AG04450 (cell line): ENCODE results near the gene ACBD6. TPM values are rescaled to one million over a fixed set of nuclear protein-coding genes. Genes with fewer than 3 reads are reported as not detected.

Source experiments
- CTCF ChIA-PET: fragments of 300-600, 350-600 bp; formaldehyde crosslinking; extraction: SDS; loops from one replicate; lab custom pipeline; 2022; ENCODE audit warnings: antibody characterized with exemption, inconsistent platforms; lab: Charles Lee
- POLR2A ChIA-PET: fragments of 350-600 bp; formaldehyde crosslinking; extraction: SDS; loops from one replicate; lab custom pipeline; 2021; ENCODE audit warnings: antibody characterized with exemption, inconsistent platforms; lab: Yijun Ruan, JAX
- DNase-seq: peaks from one replicate; pipeline ENCODE4 v3.0.0-alpha.2; 2011; ENCODE audit warnings: low read depth, low spot score
- H3K27ac ChIP-seq: one replicate; pipeline ENCODE4 v1.5.1; 2012; ENCODE audit warnings: low read depth, low read length, control low read depth
- H3K27me3 ChIP-seq: one replicate; pipeline ENCODE4 v1.6.0; 2012; ENCODE audit warnings: low read length; ENCODE audit not compliant: control insufficient read depth, insufficient read depth
- H3K4me3 ChIP-seq: 2 replicates; pipeline ENCODE4 v1.5.1; 2011; ENCODE audit warnings: mild to moderate bottlenecking, low read depth, low read length, control low read depth
- H3K9me3 ChIP-seq: 2 replicates; pipeline ENCODE4 v1.5.1; 2012; ENCODE audit warnings: low read length; ENCODE audit not compliant: control insufficient read depth, insufficient read depth
- polyA plus RNA-seq: library from polyadenylated mRNA; depleted of rRNA; stranded (reverse); fragments of >200 nt; gene quantifications from 2 replicates; pipeline ENCODE4 v1.2.3, GENCODE V29; 2011
- TF ChIP-seq, protein P1 (sequence below): IDR thresholded peaks from 2 replicates; pipeline ENCODE4 v1.5.1; 2011; ENCODE audit warnings: low read depth, low read length, control low read depth, inconsistent platforms

The ACBD6 gene
- polyA plus RNA-seq, 1 experiment: 87.6 TPM

DNA sequence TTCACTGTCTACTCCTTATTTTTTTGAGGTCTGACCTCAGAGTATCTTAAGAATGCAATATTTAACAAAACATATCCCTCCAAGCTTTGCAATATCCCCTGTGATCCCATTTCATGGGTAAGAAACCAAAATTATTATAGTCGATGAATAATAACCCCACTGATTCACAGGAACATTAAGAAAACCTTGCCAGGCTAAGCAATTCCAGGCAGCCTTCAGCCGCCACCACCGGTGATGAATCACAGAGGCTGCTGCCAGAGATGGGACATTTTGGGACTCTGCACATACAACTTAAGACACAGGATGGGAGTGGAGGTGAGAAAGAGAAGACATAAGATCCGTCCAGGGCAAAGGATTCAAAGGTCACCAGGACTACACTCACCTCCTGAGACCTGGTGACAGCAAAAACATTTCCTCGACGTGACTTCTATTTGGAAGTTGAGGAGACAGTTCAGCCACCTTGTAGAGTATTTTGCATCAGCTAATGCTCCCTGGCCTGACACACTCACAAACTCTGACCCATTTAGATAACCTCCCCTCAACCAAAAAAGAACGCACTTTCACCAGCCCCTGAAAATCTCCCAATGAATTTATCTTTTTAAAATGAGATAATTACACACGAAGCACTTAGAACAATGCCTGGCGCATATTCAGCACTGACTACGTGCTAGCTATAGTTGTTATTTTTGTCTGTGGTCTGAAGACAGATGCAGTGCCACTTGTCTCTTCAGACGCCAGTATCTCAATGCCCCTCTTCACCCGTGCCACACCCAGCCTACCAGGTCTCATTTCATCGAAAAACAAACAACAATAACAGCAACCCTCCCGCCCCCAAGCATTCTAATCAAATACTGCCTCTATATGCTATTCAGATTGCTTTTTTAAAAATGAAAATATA, 38.6 kb upstream of the ACBD6 start:
- DNase-seq: no peak
- Histone ChIP-seq H3K27me3 (no peaks in the 10 kb centered on the region), H3K9me3 (no peaks in the 10 kb centered on the region), H3K4me3 (no peak overlapping the region), H3K27ac (no peak overlapping the region)
- TF ChIP-seq, protein P1, sequence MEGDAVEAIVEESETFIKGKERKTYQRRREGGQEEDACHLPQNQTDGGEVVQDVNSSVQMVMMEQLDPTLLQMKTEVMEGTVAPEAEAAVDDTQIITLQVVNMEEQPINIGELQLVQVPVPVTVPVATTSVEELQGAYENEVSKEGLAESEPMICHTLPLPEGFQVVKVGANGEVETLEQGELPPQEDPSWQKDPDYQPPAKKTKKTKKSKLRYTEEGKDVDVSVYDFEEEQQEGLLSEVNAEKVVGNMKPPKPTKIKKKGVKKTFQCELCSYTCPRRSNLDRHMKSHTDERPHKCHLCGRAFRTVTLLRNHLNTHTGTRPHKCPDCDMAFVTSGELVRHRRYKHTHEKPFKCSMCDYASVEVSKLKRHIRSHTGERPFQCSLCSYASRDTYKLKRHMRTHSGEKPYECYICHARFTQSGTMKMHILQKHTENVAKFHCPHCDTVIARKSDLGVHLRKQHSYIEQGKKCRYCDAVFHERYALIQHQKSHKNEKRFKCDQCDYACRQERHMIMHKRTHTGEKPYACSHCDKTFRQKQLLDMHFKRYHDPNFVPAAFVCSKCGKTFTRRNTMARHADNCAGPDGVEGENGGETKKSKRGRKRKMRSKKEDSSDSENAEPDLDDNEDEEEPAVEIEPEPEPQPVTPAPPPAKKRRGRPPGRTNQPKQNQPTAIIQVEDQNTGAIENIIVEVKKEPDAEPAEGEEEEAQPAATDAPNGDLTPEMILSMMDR: no peak
- ChIA-PET POLR2A (no interaction called here), CTCF (interaction anchor here (0.6 to 1.0 kb wide), 2 partner anchors 8 to 25 kb away, joined by 3 to 4 read pairs; no protein-coding TSS in a partner anchor)

DNA sequence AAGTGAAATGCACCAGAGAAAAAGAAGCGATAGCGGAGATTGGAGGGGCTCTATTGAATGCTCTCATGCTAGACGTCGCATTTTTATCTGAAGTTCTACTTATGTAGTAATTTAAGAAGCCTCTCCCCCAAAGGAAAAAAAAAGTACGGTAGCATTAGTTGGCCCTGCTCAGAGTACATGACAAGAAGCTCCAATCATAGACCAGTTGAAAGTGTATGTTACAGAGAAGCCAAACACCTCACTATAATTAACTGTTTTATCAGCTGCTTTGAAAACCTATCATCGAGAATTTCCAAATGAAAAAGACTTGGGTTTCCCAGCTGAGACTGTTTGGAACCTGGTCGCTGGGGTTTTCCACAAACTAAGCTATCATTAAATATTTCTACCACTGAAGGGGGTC, 36.8 kb upstream of the ACBD6 start:
- DNase-seq: no peak
- Histone ChIP-seq H3K27me3 (no peaks in the 10 kb centered on the region), H3K27ac (no peak overlapping the region), H3K4me3 (no peak overlapping the region), H3K9me3 (no peaks in the 10 kb centered on the region)
- ChIA-PET POLR2A (no interaction called here), CTCF (interaction anchor here (1.3 to 1.4 kb wide), 3 partner anchors 15 to 324 kb away, joined by 4 to 11 read pairs (median 5); no protein-coding TSS in a partner anchor)
- TF ChIP-seq, protein P1: no peak

DNA sequence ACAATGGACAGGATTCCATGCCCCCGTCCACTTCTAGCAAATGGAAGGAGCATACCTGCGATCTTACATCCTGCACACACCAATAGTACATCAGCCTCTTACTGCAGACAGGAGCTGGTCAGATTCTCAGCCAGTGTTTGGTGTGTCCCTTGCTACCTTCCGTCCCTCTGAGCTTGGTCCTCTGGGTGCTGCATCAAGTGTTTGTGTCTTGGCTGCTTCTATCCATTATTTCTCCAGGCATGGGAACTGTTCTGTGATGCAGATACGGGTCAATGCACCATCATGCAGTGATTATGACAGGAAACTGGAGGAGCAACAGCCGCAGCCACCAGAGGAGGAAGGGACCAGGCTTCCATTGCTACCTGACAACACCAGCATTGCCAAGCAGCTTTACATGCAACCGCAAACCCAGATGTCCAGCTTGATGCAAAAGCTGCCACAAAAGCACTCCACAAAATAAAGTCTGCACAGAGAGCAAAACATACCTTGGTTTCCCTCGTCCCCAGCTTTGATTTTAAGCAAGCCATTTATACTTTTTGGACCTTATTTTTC, 34.5 kb upstream of the ACBD6 start:
- no peak overlapping the region for H3K27ac ChIP-seq
- H3K9me3 ChIP-seq: no peaks in the 10 kb centered on the region
- no peak for DNase-seq
- TF ChIP-seq, protein P1: no peak
- CTCF ChIA-PET: interaction anchor here (6.5 kb wide), 1 partner anchor 326 kb away, joined by 93 read pairs; no protein-coding TSS in a partner anchor
- POLR2A ChIA-PET: no interaction called here
- no peak overlapping the region for H3K4me3 ChIP-seq
- H3K27me3 ChIP-seq: no peaks in the 10 kb centered on the region

DNA sequence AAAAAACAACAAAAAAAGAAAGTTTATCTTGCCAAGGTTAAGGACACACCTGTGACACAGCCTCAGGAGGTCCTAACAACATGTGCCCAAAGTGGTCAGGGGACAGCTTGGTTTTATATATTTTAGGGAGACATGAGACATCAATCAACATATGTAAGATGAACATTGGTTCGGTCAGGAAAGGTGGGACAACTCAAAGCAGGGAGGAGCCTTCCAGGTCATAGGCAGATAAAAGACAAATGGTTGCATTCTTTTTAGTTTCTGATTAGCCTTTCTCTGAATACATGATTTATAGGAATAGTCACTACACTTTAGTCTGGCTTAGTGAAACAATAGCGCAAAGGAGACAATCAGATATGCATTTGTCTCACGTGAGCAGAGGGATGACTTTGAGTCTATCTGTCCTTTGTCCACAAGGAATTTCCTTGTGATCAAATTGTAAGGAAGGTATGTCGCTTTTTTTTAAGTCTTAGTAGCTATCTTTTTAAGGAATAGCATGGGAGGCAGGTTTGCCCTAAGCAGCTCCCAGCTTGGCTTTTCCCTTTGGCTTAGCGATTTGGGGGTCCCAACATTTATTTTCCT, 33.1 kb upstream of the ACBD6 start:
- Histone ChIP-seq H3K9me3 (no peaks in the 10 kb centered on the region), H3K27me3 (no peaks in the 10 kb centered on the region), H3K4me3 (no peak overlapping the region), H3K27ac (no peak overlapping the region)
- CTCF ChIA-PET: interaction anchor here (6.5 kb wide), 1 partner anchor 328 kb away, joined by 93 read pairs; no protein-coding TSS in a partner anchor
- POLR2A ChIA-PET: no interaction called here
- no peak for DNase-seq
- TF ChIP-seq, protein P1: no peak
